KG1 (cell line): ENCODE results near the gene LRP1-AS.

Source experiments
- DNase-seq: peaks from one replicate; lab custom pipeline; 2025; lab: John Stamatoyannopoulos, UW

LRP1-AS gene

DNA sequence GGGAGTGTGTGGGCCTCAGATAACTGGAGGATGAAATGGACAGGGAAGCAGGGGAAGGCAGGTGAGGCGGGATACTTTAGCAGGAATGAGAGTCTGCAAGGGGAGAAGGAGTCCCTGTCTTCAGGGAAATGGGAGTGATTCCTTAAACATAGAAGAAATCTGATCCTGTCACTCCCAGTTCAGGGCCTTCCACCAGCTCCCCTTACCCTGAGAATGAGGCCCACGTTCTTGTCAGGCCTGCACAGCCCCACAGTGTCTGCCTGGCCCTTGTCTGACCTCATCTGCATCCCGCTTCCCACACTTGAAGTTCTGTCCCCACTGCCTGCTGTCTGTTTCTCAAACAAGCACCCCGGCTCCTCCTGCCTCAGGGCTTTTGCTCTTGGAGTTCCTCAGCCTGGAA is 12.6 kb upstream of the LRP1-AS start:
- DNase-seq: no peak

- no peak for DNase-seq
Observed at GRCh38 chr12:57159311-57159710, 11.9 kb upstream of the LRP1-AS start.

DNA sequence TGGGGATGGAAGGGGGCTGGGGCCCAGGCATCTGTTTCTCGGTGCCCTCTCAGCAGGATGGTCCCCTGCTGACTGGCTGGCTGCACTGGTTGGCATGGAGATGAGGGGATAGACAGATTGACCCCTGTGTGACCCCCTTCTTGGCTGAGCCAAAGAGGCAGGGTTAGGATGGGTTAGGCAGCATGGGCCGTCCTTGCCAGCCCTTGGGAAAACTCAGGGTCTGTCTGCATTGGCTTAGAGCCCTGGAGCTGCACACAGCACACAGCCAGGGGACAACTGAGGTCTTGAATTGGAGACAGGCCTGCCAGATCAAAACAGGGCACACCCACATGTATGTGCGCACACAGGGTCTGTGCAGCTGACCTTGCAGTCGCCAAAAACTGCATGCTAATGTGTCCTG is 11.2 kb upstream of the LRP1-AS start:
- no peak for DNase-seq

DNA sequence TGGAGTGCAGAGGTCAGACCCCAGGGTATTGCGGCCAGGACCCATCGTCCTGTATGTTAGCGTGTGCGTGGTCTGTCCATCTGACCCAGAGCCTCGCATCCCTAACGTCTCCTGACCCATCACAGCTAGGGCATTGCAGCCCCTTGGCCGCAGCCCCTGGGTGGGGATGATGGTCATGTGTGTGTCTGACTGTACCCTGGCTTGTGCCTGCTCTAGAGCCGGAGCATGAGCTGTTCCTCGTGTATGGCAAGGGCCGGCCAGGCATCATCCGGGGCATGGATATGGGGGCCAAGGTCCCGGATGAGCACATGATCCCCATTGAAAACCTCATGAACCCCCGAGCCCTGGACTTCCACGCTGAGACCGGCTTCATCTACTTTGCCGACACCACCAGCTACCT is 10.8 kb upstream of the LRP1-AS start:
- no peak for DNase-seq

DNA sequence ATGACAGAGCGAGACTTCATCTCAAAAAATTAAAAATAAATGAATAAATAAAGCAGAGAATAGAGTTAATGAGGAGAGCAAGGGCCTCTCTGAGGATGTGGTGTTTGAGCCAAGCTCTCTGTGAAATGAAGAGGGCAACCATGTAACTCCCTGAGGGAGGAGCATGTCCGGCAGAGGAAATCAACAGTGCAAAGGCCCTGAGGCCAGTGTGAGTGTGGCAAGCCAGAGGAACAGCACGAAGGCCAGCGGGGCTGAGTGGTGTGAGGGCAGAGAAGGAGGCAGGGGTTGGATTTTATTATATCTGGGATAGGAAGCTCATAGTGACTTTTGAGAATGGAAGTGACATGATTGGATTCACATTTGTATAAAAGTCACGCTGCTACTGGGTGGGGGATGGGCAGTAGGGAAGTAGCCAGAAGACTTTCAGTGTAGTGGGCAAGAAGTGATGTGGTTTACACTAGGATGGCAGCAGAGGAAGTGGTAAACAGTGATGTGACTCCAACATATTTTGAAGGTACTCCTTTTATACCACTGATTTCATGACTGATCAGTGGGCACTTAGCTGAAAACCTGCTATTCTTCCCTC is 10.3 kb upstream of the LRP1-AS start:
- DNase-seq: no peak

DNA sequence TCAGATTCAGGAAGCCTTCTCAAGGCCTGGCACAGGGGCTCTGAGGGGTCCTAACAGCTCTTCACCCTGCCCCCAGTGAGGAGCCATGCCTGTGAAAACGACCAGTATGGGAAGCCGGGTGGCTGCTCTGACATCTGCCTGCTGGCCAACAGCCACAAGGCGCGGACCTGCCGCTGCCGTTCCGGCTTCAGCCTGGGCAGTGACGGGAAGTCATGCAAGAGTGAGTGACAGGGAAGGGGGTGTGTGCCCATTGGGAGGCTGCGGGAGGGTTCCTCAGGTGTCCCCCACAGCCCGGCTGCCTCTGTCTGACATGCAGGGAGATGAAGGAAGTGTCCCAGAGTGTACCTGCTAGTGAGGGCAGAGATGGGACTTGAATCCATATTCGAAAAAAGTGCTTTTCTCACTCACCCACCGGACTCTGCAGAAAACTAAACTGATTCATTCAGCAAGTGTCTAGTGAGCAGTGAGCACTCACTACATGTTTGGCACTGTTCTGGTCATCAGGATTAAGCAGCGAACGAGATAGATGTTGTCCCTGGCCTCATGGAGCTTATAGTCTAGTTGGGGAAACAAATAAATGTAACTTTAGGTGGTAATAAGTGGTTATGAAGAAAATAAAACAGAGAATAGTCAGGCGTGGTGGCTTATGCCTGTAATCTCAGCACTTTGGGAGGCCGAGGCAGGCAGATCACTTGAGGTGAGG is 9.4 kb upstream of the LRP1-AS start:
- no peak for DNase-seq

GRCh38 chr12:57154804-57155434 is 7.5 kb upstream of the LRP1-AS start:
- DNase-seq: no peak

DNA sequence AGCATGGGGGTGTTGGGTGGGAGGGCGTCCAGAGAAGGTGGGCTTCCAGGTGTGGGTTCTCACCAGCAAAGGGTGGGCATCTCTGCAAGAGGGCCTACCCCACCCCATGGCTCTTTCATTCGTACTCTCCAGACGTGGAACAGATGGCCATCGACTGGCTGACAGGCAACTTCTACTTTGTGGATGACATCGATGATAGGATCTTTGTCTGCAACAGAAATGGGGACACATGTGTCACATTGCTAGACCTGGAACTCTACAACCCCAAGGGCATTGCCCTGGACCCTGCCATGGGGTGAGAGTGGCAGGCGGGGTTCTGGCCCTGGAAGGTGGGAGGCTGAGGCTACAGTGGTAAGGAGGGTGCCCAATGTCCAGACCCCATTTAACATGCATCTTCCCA is 6.7 kb upstream of the LRP1-AS start:
- DNase-seq: no peak

GRCh38 chr12:57153415-57153997 is 6.1 kb upstream of the LRP1-AS start:
- DNase-seq: no peak

GRCh38 chr12:57152639-57153038 is 5.2 kb upstream of the LRP1-AS start:
- DNase-seq: no peak

- no peak for DNase-seq
Observed at GRCh38 chr12:57151741-57152630, 4.6 kb upstream of the LRP1-AS start.

DNA sequence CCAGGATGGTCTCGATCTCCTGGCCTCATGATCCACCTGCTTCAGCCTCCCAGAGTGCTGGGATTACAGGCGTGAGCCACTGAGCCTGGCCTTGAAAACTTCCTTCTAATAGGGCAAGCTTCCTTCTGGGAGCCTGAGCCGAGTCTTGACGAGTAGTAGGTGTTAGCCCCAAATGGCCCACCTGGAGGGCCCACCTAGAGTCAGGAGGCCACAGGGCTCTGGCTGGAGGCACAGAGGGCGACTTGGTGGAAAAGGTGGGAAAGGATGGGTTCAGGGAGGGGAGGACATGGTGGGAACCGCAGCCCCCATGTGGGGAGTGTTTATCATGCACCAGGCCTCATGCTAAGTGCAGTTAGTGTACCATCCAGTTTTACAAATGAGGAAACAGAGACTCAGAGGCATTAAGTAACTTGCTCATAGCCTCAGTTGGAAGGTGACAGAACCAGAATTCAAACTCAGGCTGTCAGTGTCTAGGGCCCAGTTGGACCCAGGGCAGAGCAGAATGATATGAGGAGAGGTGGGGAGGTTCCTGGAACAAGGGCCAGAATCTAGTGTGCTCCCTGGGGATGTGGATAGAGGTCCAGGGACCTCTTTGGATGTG is 3.1 kb upstream of the LRP1-AS start:
- DNase-seq: no peak

GRCh38 chr12:57149245-57149900 is 2.0 kb upstream of the LRP1-AS start:
- DNase-seq: no peak

DNA sequence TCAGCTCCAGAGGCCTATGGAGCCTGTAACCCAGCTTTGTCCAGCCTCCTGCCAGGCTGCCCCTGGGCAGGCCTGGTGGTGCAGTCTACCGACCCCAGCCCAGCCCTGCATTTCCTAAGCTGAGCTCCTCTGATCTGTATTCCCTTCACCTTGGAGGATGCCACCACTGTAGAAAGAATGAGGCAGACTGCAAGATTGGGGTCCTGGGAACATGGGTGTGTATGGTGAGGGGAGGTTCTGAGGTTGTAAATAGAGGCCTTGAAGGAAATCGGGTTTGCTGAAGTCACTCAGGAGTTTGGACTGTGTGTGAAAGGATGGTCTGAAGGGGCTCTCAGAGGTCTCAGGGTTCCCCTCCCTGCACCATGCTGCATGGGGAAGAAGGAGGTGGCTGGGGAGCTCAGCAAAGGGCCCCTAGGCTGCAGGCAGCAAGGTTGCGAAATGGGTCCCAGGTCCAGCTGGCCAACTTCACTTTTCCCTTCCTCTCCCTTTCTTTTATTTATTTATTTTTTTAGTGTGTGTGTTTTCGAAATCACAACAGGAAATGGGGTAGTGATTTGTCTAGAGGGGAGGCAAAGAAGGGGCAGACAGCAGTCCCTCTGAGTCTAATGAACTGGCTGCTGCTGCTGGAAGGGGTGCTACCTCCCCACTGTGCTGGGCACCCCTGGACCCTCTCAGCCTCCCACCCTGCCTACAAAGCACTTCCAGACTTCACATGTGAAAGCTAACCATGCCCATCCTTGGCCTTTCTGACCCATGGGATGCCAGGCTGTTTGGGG is 1.2 kb upstream of the LRP1-AS start:
- no peak for DNase-seq

GRCh38 chr12:57146092-57146491 is 1.3 kb downstream of the LRP1-AS start:
- DNase-seq: no peak

GRCh38 chr12:57145460-57146059 is 1.9 kb downstream of the LRP1-AS start:
- DNase-seq: no peak

DNA sequence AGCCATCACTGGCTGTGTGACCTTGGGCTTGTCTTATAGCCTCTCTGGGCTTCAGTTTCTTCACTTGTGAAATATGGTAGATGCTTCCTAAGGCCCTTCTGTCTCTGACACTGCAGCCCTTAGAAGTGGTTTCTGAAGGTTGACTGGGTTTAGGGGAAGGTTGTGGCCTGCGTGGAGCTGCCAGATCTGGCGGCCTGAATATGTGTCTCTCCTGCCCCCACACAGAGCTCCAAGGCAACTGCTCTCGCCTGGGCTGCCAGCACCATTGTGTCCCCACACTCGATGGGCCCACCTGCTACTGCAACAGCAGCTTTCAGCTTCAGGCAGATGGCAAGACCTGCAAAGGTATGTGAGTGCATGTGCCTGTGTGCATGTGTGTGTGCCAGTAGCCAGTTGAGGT is 4.0 kb downstream of the LRP1-AS start:
- no peak for DNase-seq

DNA sequence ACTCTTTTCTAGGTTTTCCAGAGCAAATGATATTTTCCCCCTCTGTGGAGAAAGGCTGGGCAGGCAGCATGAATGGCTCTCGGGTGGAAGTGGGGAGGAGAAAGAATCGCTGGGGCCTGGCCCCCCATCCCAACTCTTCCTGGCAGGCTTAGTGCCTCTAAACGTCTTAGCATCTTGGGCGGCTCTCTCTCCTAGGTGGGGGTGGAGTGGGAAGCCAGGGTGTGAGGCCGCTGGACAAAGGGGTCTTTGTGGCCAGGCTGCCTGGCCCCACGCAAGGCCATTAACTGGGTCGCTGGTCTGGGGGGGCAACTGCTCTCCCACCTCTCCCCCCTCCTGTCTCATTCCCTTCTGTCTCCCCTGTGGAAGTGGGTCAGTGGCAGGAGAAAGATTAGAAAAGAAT is 4.7 kb downstream of the LRP1-AS start:
- DNase-seq: no peak

- no peak for DNase-seq
Observed at GRCh38 chr12:57142121-57142520, 5.3 kb downstream of the LRP1-AS start.

GRCh38 chr12:57141249-57141648 is 6.2 kb downstream of the LRP1-AS start:
- no peak for DNase-seq
